ENCODE results near the gene NEGR1. TPM values are rescaled to one million over a fixed set of nuclear protein-coding genes. Genes with fewer than 3 reads are reported as not detected.

Gene NEGR1
- total and polyA plus RNA-seq, 10 donors = 0.07 to 1.3 (median 0.54) TPM

- 7 to 12% (median 8%) methylated on average over 10 of the region's 10 CpGs for WGBS, 5 donors
- no peak for DNase-seq
- no peaks in the 10 kb centered on the region for H3K9me3 ChIP-seq
- H3K4me1 ChIP-seq = peaks cover 7 to 40% (median 26%) of the 10 kb centered on the region in 6 donors
- H3K27ac ChIP-seq = no peak overlapping the region
- peaks cover 0 to 45% (median 0%) of the 10 kb centered on the region in 7 donors for H3K27me3 ChIP-seq (replicated peaks in 1 of 7)
- intact Hi-C loops (cut with DNase I; ENCODE audit: low total_unique reads) = no loop called here
- peak overlapping the region in 6 of 8 donors; percentile 45 to 77 (median 65) for H3K4me3 ChIP-seq
- TF ChIP-seq POLR2AphosphoS5 (IDR thresholded peaks at IDR 0.05) (no peak), POLR2A (IDR thresholded peaks at IDR 0.05) (no peak), CTCF (IDR thresholded peaks at IDR 0.05 in 8 of 11, conservative IDR thresholded peaks at IDR 0.05 in 3 of 11) (no peak)
- H3K36me3 ChIP-seq = no peaks in the 10 kb centered on the region
Observed at GRCh38 chr1:72281637-72282270, 585 bp downstream of the NEGR1 start.

GRCh38 chr1:72281144-72281543 lies 1.2 kb downstream of the NEGR1 start:
- TF ChIP-seq POLR2AphosphoS5 (IDR thresholded peaks at IDR 0.05) = no peak
- no peak for TF ChIP-seq CTCF (IDR thresholded peaks at IDR 0.05 in 8 of 11, conservative IDR thresholded peaks at IDR 0.05 in 3 of 11)
- no peak for TF ChIP-seq POLR2A (IDR thresholded peaks at IDR 0.05)

GRCh38 chr1:72280711-72281110 lies 1.6 kb downstream of the NEGR1 start:
- H3K4me3 ChIP-seq = no peak overlapping the region
- H3K4me1 ChIP-seq = peaks cover 7 to 40% (median 26%) of the 10 kb centered on the region in 6 donors
- H3K36me3 ChIP-seq = no peaks in the 10 kb centered on the region
- DNase-seq = no peak
- no peak for TF ChIP-seq POLR2AphosphoS5 (IDR thresholded peaks at IDR 0.05)
- no peak for TF ChIP-seq POLR2A (IDR thresholded peaks at IDR 0.05)
- no peak for TF ChIP-seq CTCF (IDR thresholded peaks at IDR 0.05 in 8 of 11, conservative IDR thresholded peaks at IDR 0.05 in 3 of 11)
- no peak overlapping the region for H3K27ac ChIP-seq
- intact Hi-C loops (cut with DNase I; ENCODE audit: low total_unique reads) = no loop called here
- H3K9me3 ChIP-seq = no peaks in the 10 kb centered on the region
- WGBS, 5 donors = 30 to 52% (median 33%) methylated on average over 1 of the region's 1 CpG
- H3K27me3 ChIP-seq (replicated peaks in 1 of 7) = peaks cover 0 to 45% (median 0%) of the 10 kb centered on the region in 7 donors

More at GRCh38 chr1:72281144-72281543, 1.2 kb downstream of the NEGR1 start:
- no peak for DNase-seq
- no peaks in the 10 kb centered on the region for H3K9me3 ChIP-seq
- no peaks in the 10 kb centered on the region for H3K36me3 ChIP-seq
- H3K4me1 ChIP-seq = peaks cover 7 to 40% (median 26%) of the 10 kb centered on the region in 6 donors
- no peak overlapping the region for H3K4me3 ChIP-seq
- intact Hi-C loops (cut with DNase I; ENCODE audit: low total_unique reads) = no loop called here
- WGBS, 5 donors = 14 to 25% (median 18%) methylated on average over 2 of the region's 2 CpGs
- no peak overlapping the region for H3K27ac ChIP-seq
- H3K27me3 ChIP-seq (replicated peaks in 1 of 7) = peaks cover 0 to 45% (median 0%) of the 10 kb centered on the region in 7 donors

- Histone ChIP-seq H3K9me3 (no peaks in the 10 kb centered on the region), H3K4me3 (no peak overlapping the region), H3K4me1 (peaks cover 7 to 35% (median 24%) of the 10 kb centered on the region in 6 donors), H3K27ac (no peak overlapping the region), H3K36me3 (no peaks in the 10 kb centered on the region), H3K27me3 (replicated peaks in 1 of 7) (peaks cover 0 to 40% (median 0%) of the 10 kb centered on the region in 7 donors)
- TF ChIP-seq POLR2AphosphoS5 (IDR thresholded peaks at IDR 0.05) (no peak), POLR2A (IDR thresholded peaks at IDR 0.05) (no peak), CTCF (IDR thresholded peaks at IDR 0.05 in 8 of 11, conservative IDR thresholded peaks at IDR 0.05 in 3 of 11) (no peak)
- DNase-seq = no peak
- intact Hi-C loops (cut with DNase I; ENCODE audit: low total_unique reads) = no loop called here
Observed at GRCh38 chr1:72280131-72280530, 2.2 kb downstream of the NEGR1 start.
